Measurements from ENCODE around the gene SH2D2A.

- TF ChIP-seq, protein P1, sequence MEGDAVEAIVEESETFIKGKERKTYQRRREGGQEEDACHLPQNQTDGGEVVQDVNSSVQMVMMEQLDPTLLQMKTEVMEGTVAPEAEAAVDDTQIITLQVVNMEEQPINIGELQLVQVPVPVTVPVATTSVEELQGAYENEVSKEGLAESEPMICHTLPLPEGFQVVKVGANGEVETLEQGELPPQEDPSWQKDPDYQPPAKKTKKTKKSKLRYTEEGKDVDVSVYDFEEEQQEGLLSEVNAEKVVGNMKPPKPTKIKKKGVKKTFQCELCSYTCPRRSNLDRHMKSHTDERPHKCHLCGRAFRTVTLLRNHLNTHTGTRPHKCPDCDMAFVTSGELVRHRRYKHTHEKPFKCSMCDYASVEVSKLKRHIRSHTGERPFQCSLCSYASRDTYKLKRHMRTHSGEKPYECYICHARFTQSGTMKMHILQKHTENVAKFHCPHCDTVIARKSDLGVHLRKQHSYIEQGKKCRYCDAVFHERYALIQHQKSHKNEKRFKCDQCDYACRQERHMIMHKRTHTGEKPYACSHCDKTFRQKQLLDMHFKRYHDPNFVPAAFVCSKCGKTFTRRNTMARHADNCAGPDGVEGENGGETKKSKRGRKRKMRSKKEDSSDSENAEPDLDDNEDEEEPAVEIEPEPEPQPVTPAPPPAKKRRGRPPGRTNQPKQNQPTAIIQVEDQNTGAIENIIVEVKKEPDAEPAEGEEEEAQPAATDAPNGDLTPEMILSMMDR (IDR thresholded peaks at IDR 0.05): no peak
- no peak for TF ChIP-seq POLR2A (IDR thresholded peaks at IDR 0.05)
Observed at GRCh38 chr1:156808186-156809030, 8.2 kb downstream of the SH2D2A start.

All from uterus (tissue), 2 donors.